NCI-H69 (cell line): Measurements from ENCODE around the gene KREMEN2.
"Not testable (repeated sequence)": the region's sequence is repeated elsewhere in the genome, so short reads cannot be mapped to it uniquely, and the experiment has no call there.

ENCODE experiments used
- DNase-seq: peaks from one replicate; lab custom pipeline; 2025; lab: John Stamatoyannopoulos, UW

Gene KREMEN2

GRCh38 chr16:2939968-2940367 lies 24.1 kb upstream of the KREMEN2 start:
- no peak for DNase-seq

GRCh38 chr16:2942045-2942444 lies 22.0 kb upstream of the KREMEN2 start:
- DNase-seq, result no peak

- not testable (repeated sequence) for DNase-seq
These were observed 20.4 kb upstream of the KREMEN2 start for GRCh38 chr16:2943716-2944115.

- no peak for DNase-seq
These were observed 17.4 kb upstream of the KREMEN2 start for GRCh38 chr16:2946649-2947048.

- no peak for DNase-seq
These were observed 15.0 kb upstream of the KREMEN2 start for GRCh38 chr16:2948807-2949704.

GRCh38 chr16:2949705-2950352 lies 14.2 kb upstream of the KREMEN2 start:
- DNase-seq, result no peak

- DNase-seq, result no peak
These were observed 13.7 kb upstream of the KREMEN2 start for GRCh38 chr16:2950353-2950724.

- no peak for DNase-seq
These were observed 13.3 kb upstream of the KREMEN2 start for GRCh38 chr16:2950773-2951172.

GRCh38 chr16:2952679-2953078 lies 11.4 kb upstream of the KREMEN2 start:
- DNase-seq, result peak; percentile 92

GRCh38 chr16:2953706-2954627 lies 10.1 kb upstream of the KREMEN2 start:
- DNase-seq, result peak; percentile 81

- peak; percentile 84 for DNase-seq
These were observed 9.3 kb upstream of the KREMEN2 start for GRCh38 chr16:2954656-2955381.

- no peak for DNase-seq
These were observed 8.7 kb upstream of the KREMEN2 start for GRCh38 chr16:2955438-2955778.

- DNase-seq, result no peak
These were observed 8.1 kb upstream of the KREMEN2 start for GRCh38 chr16:2955779-2956578.

- DNase-seq, result no peak
These were observed 7.5 kb upstream of the KREMEN2 start for GRCh38 chr16:2956579-2956956.

GRCh38 chr16:2959206-2959605 lies 4.9 kb upstream of the KREMEN2 start:
- DNase-seq, result peak; percentile 37

GRCh38 chr16:2960183-2961010 lies 3.7 kb upstream of the KREMEN2 start:
- DNase-seq, result no peak

- peak; percentile 63 for DNase-seq
These were observed 1.6 kb upstream of the KREMEN2 start for GRCh38 chr16:2962334-2963073.

GRCh38 chr16:2963074-2963722 lies 877 bp upstream of the KREMEN2 start:
- DNase-seq, result peak; percentile 74
